Ammon's horn (tissue), 1 donor: ENCODE data around the gene C19orf44.
"Not testable (repeated sequence)": the region's sequence is repeated elsewhere in the genome, so short reads cannot be mapped to it uniquely, and the experiment has no call there.

ENCODE experiments used
- DNase-seq: peaks from one replicate; pipeline ENCODE4 v3.0.0-alpha.2; 2016; ENCODE audit warnings: low spot score

C19orf44 gene

DNA sequence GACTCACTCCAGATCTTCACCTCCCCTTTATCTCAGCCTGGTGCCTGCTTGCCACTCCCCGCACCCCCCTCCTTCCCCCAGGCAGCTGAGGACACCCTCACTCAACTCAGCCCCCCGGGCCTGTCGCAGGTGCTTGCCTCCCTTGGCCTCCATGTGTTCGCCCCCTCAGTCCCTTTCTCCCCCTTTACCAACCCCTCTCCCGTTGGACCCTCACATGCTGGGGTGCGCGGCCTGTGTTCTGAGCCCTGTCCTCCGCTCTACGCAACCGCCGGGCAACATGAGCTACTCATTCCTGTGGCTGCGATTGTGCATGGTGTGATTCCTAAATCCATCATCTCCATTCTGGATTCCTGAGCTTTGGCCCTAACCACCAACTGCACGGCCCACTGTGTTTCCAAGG, 40.9 kb downstream of the C19orf44 start:
- DNase-seq = no peak

DNA sequence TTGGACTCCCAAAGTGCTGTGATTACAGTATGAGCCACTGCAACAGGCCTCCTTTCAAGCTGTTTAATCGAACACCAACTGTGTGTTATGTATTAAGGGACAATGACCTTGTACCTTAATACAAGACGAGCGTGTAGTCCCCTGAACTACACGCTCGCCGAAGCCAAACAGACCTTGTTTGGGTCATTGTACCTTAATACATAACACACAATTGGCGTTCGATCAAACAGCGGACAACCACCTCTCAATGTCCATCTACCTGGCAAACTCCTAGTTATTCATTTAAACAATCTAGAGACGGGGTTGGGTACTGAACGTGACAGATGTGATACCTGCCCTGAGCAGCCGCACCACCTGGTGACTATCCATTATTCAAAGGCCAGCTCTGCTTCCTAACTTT, 44.8 kb downstream of the C19orf44 start:
- DNase-seq = no peak

DNA sequence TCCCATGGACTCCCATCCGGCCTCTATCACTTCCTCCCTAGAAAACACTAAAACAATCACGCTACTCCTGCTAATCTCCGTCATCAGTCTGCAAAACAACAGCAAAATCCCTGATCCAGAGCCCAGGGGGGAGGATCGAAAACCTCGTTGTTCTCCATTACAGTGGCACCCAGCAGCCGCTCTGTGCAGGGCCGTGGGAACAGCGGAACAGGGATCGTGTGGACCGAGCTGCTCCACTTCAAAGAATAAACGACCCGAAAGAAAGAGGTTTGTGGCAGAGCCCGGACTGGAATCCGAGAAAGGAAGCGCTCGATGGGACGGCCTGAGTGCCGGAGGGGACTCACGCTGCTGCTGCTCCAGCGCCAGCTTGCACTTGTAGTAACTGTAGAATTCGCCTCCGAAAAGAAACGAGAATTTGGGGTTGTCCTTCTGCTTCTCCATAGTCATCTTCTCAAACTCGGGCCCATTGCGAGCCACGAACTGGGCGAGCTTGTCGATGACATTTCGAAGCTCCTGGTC, 45.4 kb downstream of the C19orf44 start:
- no peak for DNase-seq

GRCh38 chr19:16542045-16542909, 46.1 kb downstream of the C19orf44 start, which contains the start of gene CHERP:
TSS of gene CHERP (minus strand) at chr19:16542437. CDS start at chr19:16542378, 59 bp downstream.
- DNase-seq = peak; percentile 95

DNA sequence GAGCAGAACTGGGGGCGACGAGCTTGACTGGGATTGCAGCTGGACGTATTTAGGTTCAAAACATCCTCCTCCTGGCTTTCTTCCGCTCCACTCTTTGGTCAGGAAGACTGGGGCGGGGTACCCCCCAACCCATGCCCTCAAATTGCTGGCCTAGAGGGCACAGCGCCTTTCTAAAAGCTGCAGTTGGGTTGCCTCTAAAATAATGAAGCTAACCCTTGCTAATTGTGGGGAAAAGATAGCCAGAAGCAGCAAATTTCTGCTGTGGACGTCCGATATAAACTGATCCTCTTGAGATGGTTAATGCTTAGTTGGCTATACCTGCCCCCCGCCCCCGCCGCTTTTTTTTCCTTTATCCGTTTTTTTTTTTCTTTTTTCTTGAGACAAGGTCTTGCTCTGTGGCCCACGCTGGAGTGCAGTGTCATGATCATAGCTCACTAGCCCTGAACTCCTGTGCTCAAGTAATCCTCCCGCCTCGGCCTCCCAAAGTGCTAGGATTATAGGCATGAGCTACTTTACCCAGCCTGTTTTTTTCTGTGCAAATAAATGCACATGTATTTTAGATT, 46.8 kb downstream of the C19orf44 start:
- DNase-seq = no peak

DNA sequence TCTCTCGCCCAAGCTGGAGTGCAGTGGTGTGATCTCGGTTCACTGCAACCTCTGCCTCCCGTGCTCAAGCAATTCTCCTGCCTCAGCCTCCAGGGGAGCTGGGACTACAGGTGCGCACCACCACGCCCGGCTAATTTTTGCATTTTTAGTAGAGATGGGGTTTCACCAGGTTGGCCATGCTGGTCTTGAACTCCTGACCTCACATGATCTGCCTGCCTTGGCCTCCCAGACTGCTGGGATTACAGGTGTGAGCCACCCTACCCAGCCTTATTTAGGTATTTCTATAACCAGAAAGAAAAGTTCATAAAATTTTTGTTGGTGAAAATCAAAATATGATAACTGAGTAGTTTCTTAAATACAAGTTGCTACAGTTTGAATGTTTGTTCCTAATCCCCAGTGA, 47.5 kb downstream of the C19orf44 start:
- not testable (repeated sequence) for DNase-seq

GRCh38 chr19:16544473-16545231, 48.5 kb downstream of the C19orf44 start:
- DNase-seq = no peak

GRCh38 chr19:16548956-16549355, 52.8 kb downstream of the C19orf44 start:
- DNase-seq = no peak

DNA sequence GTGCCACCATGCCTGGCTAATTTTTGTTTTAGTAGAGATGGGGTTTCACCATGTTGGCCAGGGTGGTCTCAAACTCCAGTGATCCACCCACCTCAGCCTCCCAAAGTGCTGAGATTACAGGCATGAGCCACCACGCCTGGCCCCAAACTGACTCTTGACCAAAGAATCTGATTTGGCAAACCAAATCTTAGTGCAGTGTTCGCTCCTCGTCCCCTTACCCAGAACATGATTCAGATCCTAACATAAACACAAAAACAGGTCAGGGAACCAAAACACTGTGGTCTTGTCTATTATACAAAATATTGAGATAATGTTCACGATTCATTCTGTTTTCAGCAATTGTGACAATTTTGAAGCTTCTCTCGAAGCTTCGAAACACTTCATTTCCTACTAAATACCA, 55.7 kb downstream of the C19orf44 start:
- DNase-seq = not testable (repeated sequence)

DNA sequence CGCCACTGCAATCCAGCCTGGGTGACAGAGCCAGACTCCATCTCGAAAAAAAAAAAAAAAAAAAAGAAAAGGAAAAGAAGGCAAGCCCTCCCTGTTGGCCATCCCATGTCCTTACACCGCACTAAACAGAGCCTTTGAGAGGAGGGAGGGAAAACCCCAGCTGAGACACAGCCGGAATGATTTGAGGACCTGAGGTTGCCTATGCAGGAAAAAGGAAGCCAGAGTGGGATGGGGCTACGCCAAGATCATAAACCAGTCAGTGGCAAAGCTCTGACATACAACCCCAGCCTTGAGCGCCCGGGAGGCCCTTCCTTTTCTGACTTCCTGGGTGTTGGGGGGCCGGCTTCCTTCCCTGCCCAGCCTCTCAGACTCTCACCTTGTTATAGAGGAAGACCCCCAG, 58.6 kb downstream of the C19orf44 start:
- DNase-seq = no peak

DNA sequence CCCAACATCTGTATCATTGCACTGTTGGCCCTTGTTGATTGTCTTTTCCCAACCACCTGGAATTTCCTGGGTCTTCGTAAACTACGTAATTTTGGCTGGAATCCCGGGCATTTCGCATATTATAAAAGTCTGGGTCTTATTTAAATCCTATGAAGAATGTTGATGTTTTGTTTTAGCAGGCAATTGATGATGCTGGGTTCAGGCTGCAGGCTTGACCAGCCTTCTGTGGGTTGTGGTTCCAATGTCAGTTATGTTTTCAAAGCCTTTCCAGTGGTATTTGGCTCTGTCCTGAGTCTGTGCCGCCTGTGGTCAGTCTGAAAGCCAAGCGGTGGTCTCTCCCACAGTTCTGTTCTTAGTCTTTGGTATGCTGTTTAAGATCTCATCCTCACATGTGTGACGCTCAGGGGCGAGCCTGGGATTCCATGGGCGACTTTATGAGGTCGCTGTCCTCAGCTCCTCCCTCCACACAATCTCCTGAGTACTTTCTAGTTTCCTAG, 63.6 kb downstream of the C19orf44 start:
- no peak for DNase-seq

DNA sequence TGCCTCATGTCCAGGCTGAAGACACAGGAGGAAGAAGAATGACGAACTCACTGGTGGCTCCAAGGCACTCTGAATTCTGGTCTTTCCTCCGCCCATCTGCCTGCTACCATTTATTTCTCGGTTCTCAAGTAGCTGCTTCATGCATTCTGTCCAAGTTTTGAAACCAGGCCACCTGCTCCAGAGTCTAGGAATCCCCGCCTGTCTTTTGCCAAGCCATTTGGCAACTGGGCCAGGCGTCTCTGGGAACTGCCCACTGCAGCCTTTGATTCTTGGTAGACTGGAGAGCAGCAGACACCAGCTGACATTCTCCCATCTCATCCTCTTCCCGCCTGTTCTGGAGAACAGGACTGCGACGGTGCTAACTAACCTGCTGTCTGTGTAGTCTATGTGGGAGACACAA, 65.2 kb downstream of the C19orf44 start:
- DNase-seq = peak; percentile 53

GRCh38 chr19:16562608-16563025, 66.4 kb downstream of the C19orf44 start:
- no peak for DNase-seq

GRCh38 chr19:16564842-16565241, 68.6 kb downstream of the C19orf44 start:
- DNase-seq = no peak

- no peak for DNase-seq
Observed at GRCh38 chr19:16566161-16566560, 70.0 kb downstream of the C19orf44 start.

GRCh38 chr19:16566702-16567101, 70.5 kb downstream of the C19orf44 start:
- DNase-seq = no peak

- DNase-seq = no peak
Observed at GRCh38 chr19:16569609-16570320, 73.6 kb downstream of the C19orf44 start.
